ENCODE data around the gene BIN1. TPM values are rescaled to one million over a fixed set of nuclear protein-coding genes. Genes with fewer than 3 reads are reported as not detected.

The BIN1 gene
- polyA plus RNA-seq, 1 of the 3 experiments (the other 2 are of a cell fraction): 40.3 TPM

GRCh38 chr2:127052057-127052770, 54.7 kb downstream of the BIN1 start (continued):
- TF ChIP-seq RAD21 (IDR thresholded peaks at IDR 0.05; ENCODE audit: low read length): no peak

- H3K27me3 ChIP-seq (ENCODE audit: insufficient read depth): no peaks in the 10 kb centered on the region
- H3K9me3 ChIP-seq: no peaks in the 10 kb centered on the region
- no peaks in the 10 kb centered on the region for H3K9me2 ChIP-seq
- H2AFZ ChIP-seq (ENCODE audit: low read depth): no peak overlapping the region
- H3K4me2 ChIP-seq: no peak overlapping the region
- H3K36me3 ChIP-seq (replicated peaks in 1 of 2; ENCODE audit: control insufficient read depth in 1 of 2, insufficient read depth in 2 of 2, low read length in 1 of 2): peaks cover 0 to 2% of the 10 kb centered on the region in 2 experiments
- H3K4me3 ChIP-seq (ENCODE audit: low read depth in 2 of 2, low read length in 1 of 2): no peak overlapping the region
- H3K79me2 ChIP-seq (ENCODE audit: insufficient read depth): no peaks in the 10 kb centered on the region
- no peak for TF ChIP-seq SMC3 (IDR thresholded peaks at IDR 0.05; ENCODE audit: low read depth, low read length)
- no peak for TF ChIP-seq EP300 (IDR thresholded peaks at IDR 0.05; ENCODE audit: borderline replicate concordance in 1 of 2, low read depth in 1 of 2, low read length in 1 of 2)
- TF ChIP-seq GATA2 (CRISPR knock-in tag; IDR thresholded peaks at IDR 0.05): no peak
- TF ChIP-seq FOXM1 (IDR thresholded peaks at IDR 0.05; ENCODE audit: low read depth): no peak
- TF ChIP-seq POLR2AphosphoS5 (IDR thresholded peaks at IDR 0.05; ENCODE audit: low read depth, low read length): no peak
- no peak for TF ChIP-seq PBX3 (IDR thresholded peaks at IDR 0.05)
- TF ChIP-seq TAF1 (IDR thresholded peaks at IDR 0.05; ENCODE audit: borderline replicate concordance, low read depth, low read length): no peak
- no peak for TF ChIP-seq FOXJ3 (CRISPR knock-in tag; IDR thresholded peaks at IDR 0.05)
- no peak for TF ChIP-seq TEAD4 (IDR thresholded peaks at IDR 0.05; ENCODE audit: borderline replicate concordance, insufficient read depth)
- H3K9ac ChIP-seq: no peak overlapping the region
- POLR2A ChIA-PET: no interaction called here
- no peaks in the 10 kb centered on the region for H3F3A ChIP-seq (replicated peaks; ENCODE audit: insufficient read depth)
- H4K20me1 ChIP-seq (ENCODE audit: insufficient read depth): no peaks in the 10 kb centered on the region
- H3K27ac ChIP-seq (ENCODE audit: low read depth in 2 of 2, low read length in 1 of 2): no peak overlapping the region
- peaks cover 0 to 4% of the 10 kb centered on the region in 2 experiments; a peak in 1 of 4 replicates for H3K4me1 ChIP-seq (ENCODE audit: control insufficient read depth in 1 of 2, insufficient read depth in 2 of 2, low read depth in 1 of 2, low read length in 1 of 2)
- CTCF ChIA-PET: interaction anchor here (0.6 to 3.0 kb wide), 22 partner anchors 11 to 523 kb away, joined by 3 to 21 read pairs (median 4); partner anchors contain the start of gene ERCC3
- 90% methylated on average over 11 of the region's 29 CpGs for WGBS (ENCODE audit: low lambda C conversion rate)
- DNase-seq: peak; percentile 53
Measured at GRCh38 chr2:127051116-127052056, 55.6 kb downstream of the BIN1 start.

GRCh38 chr2:127050803-127051115, 56.2 kb downstream of the BIN1 start:
- Histone ChIP-seq H3K4me1 (ENCODE audit: control insufficient read depth in 1 of 2, insufficient read depth in 2 of 2, low read depth in 1 of 2, low read length in 1 of 2) (peaks cover 0 to 4% of the 10 kb centered on the region in 2 experiments; a peak in 1 of 4 replicates), H3K9me3 (no peaks in the 10 kb centered on the region), H2AFZ (ENCODE audit: low read depth) (no peak overlapping the region), H4K20me1 (ENCODE audit: insufficient read depth) (no peaks in the 10 kb centered on the region), H3K36me3 (replicated peaks in 1 of 2; ENCODE audit: control insufficient read depth in 1 of 2, insufficient read depth in 2 of 2, low read length in 1 of 2) (peaks cover 0 to 2% of the 10 kb centered on the region in 2 experiments), H3F3A (replicated peaks; ENCODE audit: insufficient read depth) (no peaks in the 10 kb centered on the region), H3K4me2 (no peak overlapping the region), H3K27ac (ENCODE audit: low read depth in 2 of 2, low read length in 1 of 2) (no peak overlapping the region), H3K4me3 (ENCODE audit: low read depth in 2 of 2, low read length in 1 of 2) (no peak overlapping the region), H3K9ac (no peak overlapping the region), H3K9me2 (no peaks in the 10 kb centered on the region), H3K79me2 (ENCODE audit: insufficient read depth) (no peaks in the 10 kb centered on the region), H3K27me3 (ENCODE audit: insufficient read depth) (no peaks in the 10 kb centered on the region)
- 82% methylated on average over 6 of the region's 14 CpGs for WGBS (ENCODE audit: low lambda C conversion rate)
- ChIA-PET CTCF (interaction anchor here (0.6 to 3.0 kb wide), 24 partner anchors 10 to 523 kb away, joined by 3 to 21 read pairs (median 4); partner anchors contain the start of gene ERCC3), POLR2A (no interaction called here)
- no peak for DNase-seq
- TF ChIP-seq EZH2phosphoT487 (IDR thresholded peaks at IDR 0.05; ENCODE audit: borderline replicate concordance, low read depth): no peak
- no peak for TF ChIP-seq MXI1 (IDR thresholded peaks at IDR 0.05; ENCODE audit: low read depth, low read length)
- no peak for TF ChIP-seq CTCF (IDR thresholded peaks at IDR 0.05)
- TF ChIP-seq GABPA (IDR thresholded peaks at IDR 0.05; ENCODE audit: low read depth): no peak
- no peak for TF ChIP-seq REST (IDR thresholded peaks at IDR 0.05; ENCODE audit: low read depth, low read length)
- TF ChIP-seq EP300 (IDR thresholded peaks at IDR 0.05; ENCODE audit: borderline replicate concordance in 1 of 2, low read depth in 1 of 2, low read length in 1 of 2): no peak
- TF ChIP-seq RAD21 (IDR thresholded peaks at IDR 0.05; ENCODE audit: low read length): no peak
- no peak for TF ChIP-seq RCOR1 (IDR thresholded peaks at IDR 0.05; ENCODE audit: low read length)
